Heart left ventricle (tissue), 13 donors: Measurements from ENCODE around the gene RTN3.
"Not testable (repeated sequence)": the region's sequence is repeated elsewhere in the genome, so short reads cannot be mapped to it uniquely, and the experiment has no call there.

ENCODE experiments used
- POLR2A ChIP-seq, 2 donors: fragments of 450-650 bp; IDR thresholded peaks; one replicate each; pipeline ENCODE4 v1.6.1; 2017; ENCODE audit warnings: antibody characterized with exemption in 2 of 2, mild to moderate bottlenecking in 2 of 2, moderate library complexity in 2 of 2
- TF ChIP-seq, protein P1 (sequence below), 12 donors: fragments of 200-600 bp; sonication (generic) in 4 of 12; IDR thresholded peaks; one replicate each; pipeline versions ENCODE4 v1.5.0 to v1.8.0; 2018 to 2022; ENCODE audit warnings: antibody characterized with exemption in 12 of 12, mild to moderate bottlenecking in 5 of 12
- donor health status: ischemic (EF 13 %, LVEDD 7.1; RV severe dilation, severe dysfunction).
- donor health status: DM: no; HTN: yes; CAD: no.
- donor health status: DM: no; HTN: no; CAD: no.
- donor health status: ischemic (EF 25% LVEDD 6.9; RV normal size, moderate dysfunction).
- donor health status: ischemic (EF 25% LVEDD 5.7; RV mildly dilated, moderate dysfunction).
- donor health status: ischemic (EF 35%, LVEDD 5.7; RV mildly dilated, moderate dysfunction).
- donor health status: nonischemic (EF 11% LVEDD 7.7; RV severe dilation, severe dysfunction).
- donor health status: DM: yes; HTN: yes; CAD: no.
- donor health status: PGD.
- donor health status: ischemic (EF 29% LVEDD 5.4; RV normal size, mild dysfunction).
- donor health status: nonischemic (EF 23%, LVEDD 6.1; RV moderate dilation, normal function).

DNA sequence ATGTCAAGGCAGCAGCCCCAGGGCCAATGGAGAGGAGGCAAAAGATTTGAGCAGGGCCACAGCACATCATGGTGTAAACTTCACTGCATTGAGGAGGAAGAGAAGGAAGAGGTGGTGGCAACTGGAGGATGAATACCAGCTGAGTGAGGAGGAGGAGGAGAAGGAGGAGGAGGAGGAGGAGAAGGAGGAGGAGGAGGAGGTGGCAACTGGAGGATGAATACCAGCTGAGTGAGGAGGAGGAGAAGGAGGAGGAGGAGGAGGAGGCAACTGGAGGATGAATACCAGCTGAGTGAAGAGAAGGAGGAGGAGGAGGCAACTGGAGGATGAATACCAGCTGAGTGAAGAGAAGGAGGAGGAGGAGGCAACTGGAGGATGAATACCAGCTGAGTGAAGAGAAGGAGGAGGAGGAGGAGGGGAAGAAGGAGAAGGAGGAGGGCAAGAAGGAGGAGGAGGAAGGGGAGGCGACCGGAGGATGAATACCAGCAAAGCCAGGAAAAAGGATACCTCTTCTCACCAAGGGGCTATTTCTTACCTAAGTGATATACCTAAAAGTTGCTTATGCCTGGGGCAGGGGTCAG lies 90.5 kb downstream of the RTN3 start:
- TF ChIP-seq, protein P1, sequence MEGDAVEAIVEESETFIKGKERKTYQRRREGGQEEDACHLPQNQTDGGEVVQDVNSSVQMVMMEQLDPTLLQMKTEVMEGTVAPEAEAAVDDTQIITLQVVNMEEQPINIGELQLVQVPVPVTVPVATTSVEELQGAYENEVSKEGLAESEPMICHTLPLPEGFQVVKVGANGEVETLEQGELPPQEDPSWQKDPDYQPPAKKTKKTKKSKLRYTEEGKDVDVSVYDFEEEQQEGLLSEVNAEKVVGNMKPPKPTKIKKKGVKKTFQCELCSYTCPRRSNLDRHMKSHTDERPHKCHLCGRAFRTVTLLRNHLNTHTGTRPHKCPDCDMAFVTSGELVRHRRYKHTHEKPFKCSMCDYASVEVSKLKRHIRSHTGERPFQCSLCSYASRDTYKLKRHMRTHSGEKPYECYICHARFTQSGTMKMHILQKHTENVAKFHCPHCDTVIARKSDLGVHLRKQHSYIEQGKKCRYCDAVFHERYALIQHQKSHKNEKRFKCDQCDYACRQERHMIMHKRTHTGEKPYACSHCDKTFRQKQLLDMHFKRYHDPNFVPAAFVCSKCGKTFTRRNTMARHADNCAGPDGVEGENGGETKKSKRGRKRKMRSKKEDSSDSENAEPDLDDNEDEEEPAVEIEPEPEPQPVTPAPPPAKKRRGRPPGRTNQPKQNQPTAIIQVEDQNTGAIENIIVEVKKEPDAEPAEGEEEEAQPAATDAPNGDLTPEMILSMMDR (IDR thresholded peaks at IDR 0.05), result not testable (repeated sequence)
- not testable (repeated sequence) for TF ChIP-seq POLR2A (IDR thresholded peaks at IDR 0.05)
